Ishikawa (cell line): ENCODE results near the gene RAET1G.

Experiments
- CEBPB ChIP-seq: IDR thresholded peaks from 2 replicates; pipeline ENCODE4 v1.6.1; 2012
- CREB1 ChIP-seq: IDR thresholded peaks from 2 replicates; pipeline ENCODE4 v1.6.1; 2012; ENCODE audit warnings: low read depth
- EGR1 ChIP-seq: IDR thresholded peaks from 2 replicates; pipeline ENCODE4 v1.6.1; 2012
- EP300 ChIP-seq: IDR thresholded peaks from 2 replicates; pipeline ENCODE4 v1.6.1; 2012; ENCODE audit warnings: borderline replicate concordance
- FOXM1 ChIP-seq: IDR thresholded peaks from 2 replicates; pipeline ENCODE4 v1.6.1; 2012; ENCODE audit warnings: low read depth, borderline replicate concordance
- MAX ChIP-seq: IDR thresholded peaks from 2 replicates; pipeline ENCODE4 v1.6.1; 2012
- NFIC ChIP-seq: IDR thresholded peaks from 2 replicates; pipeline ENCODE4 v1.6.1; 2012
- RAD21 ChIP-seq: IDR thresholded peaks from 2 replicates; pipeline ENCODE4 v1.6.1; 2012; ENCODE audit warnings: low read depth
- REST ChIP-seq: IDR thresholded peaks from 2 replicates; pipeline ENCODE4 v1.6.1; 2012; ENCODE audit warnings: low read depth, mild to moderate bottlenecking
- TAF1 ChIP-seq: IDR thresholded peaks from 2 replicates; pipeline ENCODE4 v1.6.1; 2012; ENCODE audit warnings: low read depth, mild to moderate bottlenecking
- TCF12 ChIP-seq: IDR thresholded peaks from 2 replicates; pipeline ENCODE4 v1.6.1; 2012; ENCODE audit warnings: low read depth
- TEAD4 ChIP-seq: IDR thresholded peaks from 2 replicates; pipeline ENCODE4 v1.6.1; 2012
- YY1 ChIP-seq: IDR thresholded peaks from 2 replicates; pipeline ENCODE4 v1.6.1; 2012; ENCODE audit warnings: low read depth
- ZBTB7A ChIP-seq: IDR thresholded peaks from 2 replicates; pipeline ENCODE4 v1.6.1; 2012; ENCODE audit warnings: low read depth
- TF ChIP-seq, protein P1 (sequence below): IDR thresholded peaks from 2 replicates; pipeline ENCODE4 v1.6.1; 2012

RAET1G gene

DNA sequence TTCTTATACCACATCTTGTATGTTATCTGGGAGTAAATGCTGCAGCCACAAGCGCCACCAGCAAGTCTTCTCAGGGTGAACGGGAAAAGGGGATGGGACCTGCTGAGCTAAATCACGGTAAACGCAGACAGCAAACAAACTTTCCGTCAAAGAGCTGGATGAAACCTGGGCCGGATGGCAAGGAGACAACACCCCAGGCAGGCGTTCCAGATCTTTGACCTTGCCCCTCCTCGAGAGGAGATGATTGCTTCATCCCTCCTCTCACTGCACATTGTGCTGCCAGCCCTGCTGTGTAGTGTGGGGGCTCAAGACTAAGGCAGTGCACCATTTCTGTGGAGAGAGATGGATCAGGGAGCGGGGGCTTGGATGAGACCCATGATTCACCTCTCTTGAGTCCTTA is 34.8 kb downstream of the RAET1G start:
- no peak for TF ChIP-seq RAD21
- TF ChIP-seq EP300 = no peak
- no peak for TF ChIP-seq TEAD4
- TF ChIP-seq, protein P1, sequence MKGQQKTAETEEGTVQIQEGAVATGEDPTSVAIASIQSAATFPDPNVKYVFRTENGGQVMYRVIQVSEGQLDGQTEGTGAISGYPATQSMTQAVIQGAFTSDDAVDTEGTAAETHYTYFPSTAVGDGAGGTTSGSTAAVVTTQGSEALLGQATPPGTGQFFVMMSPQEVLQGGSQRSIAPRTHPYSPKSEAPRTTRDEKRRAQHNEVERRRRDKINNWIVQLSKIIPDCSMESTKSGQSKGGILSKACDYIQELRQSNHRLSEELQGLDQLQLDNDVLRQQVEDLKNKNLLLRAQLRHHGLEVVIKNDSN = no peak
- TF ChIP-seq NFIC = no peak
- no peak for TF ChIP-seq YY1
- no peak for TF ChIP-seq REST
- no peak for TF ChIP-seq ZBTB7A
- no peak for TF ChIP-seq MAX

- TF ChIP-seq EGR1 (no peak), ZBTB7A (no peak), TEAD4 (no peak), NFIC (no peak), TAF1 (no peak), RAD21 (no peak), EP300 (no peak), CEBPB (no peak), YY1 (no peak), TCF12 (no peak), CREB1 (no peak), REST (no peak), MAX (no peak), FOXM1 (no peak)
- TF ChIP-seq, protein P1 = no peak
Observed at GRCh38 chr6:149887343-149887742, 35.6 kb downstream of the RAET1G start.

- TF ChIP-seq, protein P1 = no peak
- TF ChIP-seq FOXM1 (no peak), EGR1 (no peak), YY1 (no peak), NFIC (no peak), TEAD4 (no peak), REST (no peak), MAX (no peak), EP300 (no peak), CREB1 (no peak), RAD21 (no peak), TCF12 (no peak), CEBPB (no peak), ZBTB7A (no peak), TAF1 (no peak)
Observed at GRCh38 chr6:149885888-149886287, 37.0 kb downstream of the RAET1G start.

GRCh38 chr6:149884617-149885016 is 38.3 kb downstream of the RAET1G start:
- TF ChIP-seq YY1 (no peak), NFIC (no peak), FOXM1 (no peak), MAX (no peak), TCF12 (no peak), RAD21 (no peak), TAF1 (no peak), EGR1 (no peak), CEBPB (no peak), REST (no peak), EP300 (no peak), TEAD4 (no peak), ZBTB7A (no peak), CREB1 (no peak)
- TF ChIP-seq, protein P1 = no peak
